Measurements from ENCODE around the gene FHOD1. TPM values are rescaled to one million over a fixed set of nuclear protein-coding genes. Genes with fewer than 3 reads are reported as not detected.

Gene FHOD1
- total RNA-seq, 2 donors from 2014 or later: 28.5 to 31.7 TPM

DNA sequence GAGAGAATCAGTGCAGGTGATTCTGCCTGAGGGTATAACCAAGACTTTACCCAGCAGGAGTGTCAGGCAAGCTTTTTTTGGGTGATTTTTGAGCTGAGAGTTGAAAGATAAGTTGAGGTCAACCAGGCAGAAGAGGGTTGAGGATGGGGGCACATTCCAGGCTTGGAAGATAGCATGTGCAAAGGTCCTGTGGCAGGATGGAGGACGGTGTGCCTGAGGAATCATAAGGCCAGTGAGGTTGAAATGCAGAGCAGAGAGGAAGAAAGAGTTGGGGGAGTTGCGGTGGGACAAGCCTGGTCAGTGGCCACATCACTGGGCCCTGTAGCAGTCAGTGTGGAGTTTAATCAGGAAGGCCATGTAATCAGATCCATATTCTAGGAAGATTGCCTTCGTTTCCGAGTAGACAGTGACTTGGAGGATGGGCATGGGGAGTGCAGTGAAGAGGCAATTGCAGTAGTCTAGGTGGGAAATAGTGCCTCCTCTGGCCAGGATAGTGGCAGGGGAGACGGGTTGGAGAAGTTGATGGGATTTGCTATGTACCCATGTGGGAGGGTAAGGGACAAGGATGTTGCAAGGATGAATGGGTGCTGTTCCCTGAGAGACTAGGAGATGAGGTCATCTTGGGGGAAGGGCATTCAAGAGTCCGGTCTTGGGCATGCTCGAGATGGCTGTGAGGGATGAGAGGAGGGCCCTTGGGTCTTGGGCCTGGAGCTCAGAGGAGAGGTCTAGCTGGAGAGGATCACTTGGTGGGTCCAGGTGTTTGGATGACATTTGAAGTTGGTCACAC lies 36.0 kb upstream of the FHOD1 start:
- DNase-seq (ENCODE audit: low spot score): no peak
- ATAC-seq (ENCODE audit: insufficient number of reproducible peaks, low FRiP score, low read depth): no peak
- Histone ChIP-seq H3K36me3 (no peaks in the 10 kb centered on the region), H3K4me3 (no peak overlapping the region), H3K4me1 (ENCODE audit: control insufficient read depth in 1 of 2, low read depth in 2 of 2) (peaks cover 3 to 20% of the 10 kb centered on the region in 2 donors), H3K27ac (no peak overlapping the region), H3K9me3 (no peaks in the 10 kb centered on the region), H3K27me3 (replicated peaks; ENCODE audit: insufficient read depth) (no peaks in the 10 kb centered on the region)
- TF ChIP-seq, protein P1, sequence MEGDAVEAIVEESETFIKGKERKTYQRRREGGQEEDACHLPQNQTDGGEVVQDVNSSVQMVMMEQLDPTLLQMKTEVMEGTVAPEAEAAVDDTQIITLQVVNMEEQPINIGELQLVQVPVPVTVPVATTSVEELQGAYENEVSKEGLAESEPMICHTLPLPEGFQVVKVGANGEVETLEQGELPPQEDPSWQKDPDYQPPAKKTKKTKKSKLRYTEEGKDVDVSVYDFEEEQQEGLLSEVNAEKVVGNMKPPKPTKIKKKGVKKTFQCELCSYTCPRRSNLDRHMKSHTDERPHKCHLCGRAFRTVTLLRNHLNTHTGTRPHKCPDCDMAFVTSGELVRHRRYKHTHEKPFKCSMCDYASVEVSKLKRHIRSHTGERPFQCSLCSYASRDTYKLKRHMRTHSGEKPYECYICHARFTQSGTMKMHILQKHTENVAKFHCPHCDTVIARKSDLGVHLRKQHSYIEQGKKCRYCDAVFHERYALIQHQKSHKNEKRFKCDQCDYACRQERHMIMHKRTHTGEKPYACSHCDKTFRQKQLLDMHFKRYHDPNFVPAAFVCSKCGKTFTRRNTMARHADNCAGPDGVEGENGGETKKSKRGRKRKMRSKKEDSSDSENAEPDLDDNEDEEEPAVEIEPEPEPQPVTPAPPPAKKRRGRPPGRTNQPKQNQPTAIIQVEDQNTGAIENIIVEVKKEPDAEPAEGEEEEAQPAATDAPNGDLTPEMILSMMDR (IDR thresholded peaks at IDR 0.05): no peak

DNA sequence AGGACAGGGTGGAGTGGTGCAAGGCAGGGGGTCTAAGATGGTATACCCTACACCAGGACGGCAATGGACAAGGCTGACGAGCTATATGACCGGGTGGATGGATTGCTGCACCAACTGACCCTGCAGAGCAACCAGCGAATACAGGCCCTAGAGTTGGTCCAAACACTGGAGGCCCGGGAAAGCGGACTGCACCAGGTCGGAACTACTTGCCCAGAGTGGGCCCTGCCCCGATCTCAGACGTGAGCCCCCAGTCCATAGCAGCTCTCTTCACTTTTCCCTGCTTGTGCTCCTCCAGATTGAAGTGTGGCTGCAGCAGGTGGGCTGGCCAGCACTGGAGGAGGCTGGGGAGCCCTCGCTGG lies 35.1 kb upstream of the FHOD1 start:
- H3K27me3 ChIP-seq (replicated peaks; ENCODE audit: insufficient read depth): no peaks in the 10 kb centered on the region
- ATAC-seq (ENCODE audit: insufficient number of reproducible peaks, low FRiP score, low read depth) (no peak), DNase-seq (ENCODE audit: low spot score) (no peak)
- peaks cover 12 to 28% of the 10 kb centered on the region in 2 donors for H3K4me1 ChIP-seq (ENCODE audit: control insufficient read depth in 1 of 2, low read depth in 2 of 2)
- no peaks in the 10 kb centered on the region for H3K9me3 ChIP-seq
- TF ChIP-seq, protein P1 (IDR thresholded peaks at IDR 0.05): no peak
- H3K27ac ChIP-seq: no peak overlapping the region
- H3K36me3 ChIP-seq: no peaks in the 10 kb centered on the region
- no peak overlapping the region for H3K4me3 ChIP-seq

DNA sequence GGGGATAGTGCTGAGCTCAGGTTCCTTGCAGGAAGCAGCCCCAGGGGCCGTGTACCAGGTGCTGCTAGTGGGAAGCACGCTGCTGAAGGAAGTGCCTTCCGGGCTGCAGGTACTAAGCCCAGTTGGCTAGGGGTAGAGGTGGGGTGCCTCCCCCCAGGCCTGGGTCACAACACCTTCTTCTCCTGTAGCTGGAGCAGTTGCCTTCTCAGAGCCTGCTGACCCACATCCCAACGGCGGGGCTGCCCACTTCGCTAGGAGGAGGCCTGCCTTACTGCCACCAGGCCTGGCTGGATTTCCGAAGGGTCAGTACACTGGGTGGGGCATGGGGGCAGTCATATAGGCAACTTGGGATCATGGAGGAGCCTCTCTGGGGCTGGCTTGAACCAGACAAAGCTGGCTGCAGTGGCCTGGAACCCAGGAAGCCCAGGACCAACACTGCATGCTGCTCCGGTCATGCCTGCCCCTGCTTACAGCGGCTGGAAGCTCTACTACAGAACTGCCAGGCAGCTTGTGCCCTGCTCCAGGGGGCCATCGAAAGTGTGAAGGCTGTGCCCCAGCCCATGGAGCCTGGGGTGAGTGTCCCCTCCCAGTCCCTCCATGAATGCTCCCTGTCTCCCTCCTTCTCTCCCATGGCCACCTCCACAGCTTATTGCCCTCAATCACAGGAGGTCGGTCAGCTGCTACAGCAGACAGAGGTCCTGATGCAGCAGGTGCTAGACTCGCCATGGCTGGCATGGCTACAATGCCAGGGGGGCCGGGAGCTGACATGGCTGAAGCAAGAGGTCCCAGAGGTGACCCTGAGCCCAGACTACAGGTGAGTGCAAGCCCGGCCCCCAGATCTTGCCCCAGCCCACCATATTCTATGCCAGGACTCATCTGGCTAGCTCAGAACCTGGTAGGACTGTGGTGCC lies 34.5 kb upstream of the FHOD1 start:
- DNase-seq (ENCODE audit: low spot score) (no peak), ATAC-seq (ENCODE audit: insufficient number of reproducible peaks, low FRiP score, low read depth) (no peak)
- Histone ChIP-seq H3K27ac (no peak overlapping the region), H3K27me3 (replicated peaks; ENCODE audit: insufficient read depth) (no peaks in the 10 kb centered on the region), H3K4me3 (no peak overlapping the region), H3K36me3 (no peaks in the 10 kb centered on the region), H3K9me3 (no peaks in the 10 kb centered on the region), H3K4me1 (ENCODE audit: control insufficient read depth in 1 of 2, low read depth in 2 of 2) (peaks cover 16 to 30% of the 10 kb centered on the region in 2 donors)
- TF ChIP-seq, protein P1 (IDR thresholded peaks at IDR 0.05): no peak

DNA sequence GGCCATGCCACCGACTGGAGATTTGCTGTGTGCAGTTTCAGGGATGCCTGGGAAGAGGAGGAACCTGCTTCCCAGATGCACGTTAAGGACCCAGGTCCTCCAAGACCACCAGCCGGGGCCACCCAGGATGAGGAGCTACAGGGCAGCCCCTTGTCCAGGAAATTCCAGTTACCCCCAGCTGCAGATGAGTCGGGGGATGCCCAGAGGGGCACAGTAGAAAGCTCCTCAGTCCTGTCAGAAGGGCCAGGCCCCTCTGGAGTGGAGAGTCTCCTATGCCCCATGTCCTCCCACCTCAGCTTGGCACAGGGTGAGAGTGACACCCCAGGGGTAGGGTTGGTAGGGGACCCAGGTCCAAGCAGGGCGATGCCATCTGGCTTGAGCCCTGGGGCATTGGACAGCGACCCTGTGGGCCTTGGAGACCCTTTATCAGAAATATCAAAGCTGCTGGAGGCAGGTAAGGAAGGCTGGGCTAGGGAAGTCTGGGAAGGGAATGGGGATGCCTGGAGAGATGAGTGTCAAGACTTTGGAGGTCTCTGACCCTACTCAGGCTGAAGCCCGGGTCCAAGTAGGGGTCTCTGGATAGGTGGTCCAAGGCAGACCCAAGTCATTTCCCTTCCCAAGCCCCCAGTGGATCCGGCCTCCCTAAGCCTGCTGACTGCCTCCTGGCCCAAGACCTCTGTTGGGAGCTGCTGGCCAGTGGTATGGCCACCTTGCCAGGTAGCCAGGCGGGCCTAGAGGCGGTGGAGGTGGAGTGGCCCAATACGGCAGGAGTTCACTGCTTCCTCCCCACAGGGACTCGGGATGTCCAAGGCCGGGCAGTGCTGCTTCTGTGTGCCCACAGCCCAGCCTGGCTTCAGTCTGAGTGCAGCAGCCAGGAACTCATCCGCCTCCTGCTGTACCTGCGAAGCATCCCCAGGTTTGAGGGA lies 33.1 kb upstream of the FHOD1 start:
- DNase-seq (ENCODE audit: low spot score) (no peak), ATAC-seq (ENCODE audit: insufficient number of reproducible peaks, low FRiP score, low read depth) (no peak)
- no peaks in the 10 kb centered on the region for H3K27me3 ChIP-seq (replicated peaks; ENCODE audit: insufficient read depth)
- H3K4me1 ChIP-seq (ENCODE audit: control insufficient read depth in 1 of 2, low read depth in 2 of 2): peaks cover 16 to 30% of the 10 kb centered on the region in 2 donors
- TF ChIP-seq, protein P1 (IDR thresholded peaks at IDR 0.05): no peak
- no peaks in the 10 kb centered on the region for H3K9me3 ChIP-seq
- no peak overlapping the region for H3K27ac ChIP-seq
- H3K4me3 ChIP-seq: no peak overlapping the region
- H3K36me3 ChIP-seq: no peaks in the 10 kb centered on the region
